Measurements from ENCODE around the gene C2CD2. TPM values are rescaled to one million over a fixed set of nuclear protein-coding genes. Genes with fewer than 3 reads are reported as not detected.

Gene C2CD2
- total RNA-seq, 2 donors from 2014 or later: 10.4 to 25.4 TPM

DNA sequence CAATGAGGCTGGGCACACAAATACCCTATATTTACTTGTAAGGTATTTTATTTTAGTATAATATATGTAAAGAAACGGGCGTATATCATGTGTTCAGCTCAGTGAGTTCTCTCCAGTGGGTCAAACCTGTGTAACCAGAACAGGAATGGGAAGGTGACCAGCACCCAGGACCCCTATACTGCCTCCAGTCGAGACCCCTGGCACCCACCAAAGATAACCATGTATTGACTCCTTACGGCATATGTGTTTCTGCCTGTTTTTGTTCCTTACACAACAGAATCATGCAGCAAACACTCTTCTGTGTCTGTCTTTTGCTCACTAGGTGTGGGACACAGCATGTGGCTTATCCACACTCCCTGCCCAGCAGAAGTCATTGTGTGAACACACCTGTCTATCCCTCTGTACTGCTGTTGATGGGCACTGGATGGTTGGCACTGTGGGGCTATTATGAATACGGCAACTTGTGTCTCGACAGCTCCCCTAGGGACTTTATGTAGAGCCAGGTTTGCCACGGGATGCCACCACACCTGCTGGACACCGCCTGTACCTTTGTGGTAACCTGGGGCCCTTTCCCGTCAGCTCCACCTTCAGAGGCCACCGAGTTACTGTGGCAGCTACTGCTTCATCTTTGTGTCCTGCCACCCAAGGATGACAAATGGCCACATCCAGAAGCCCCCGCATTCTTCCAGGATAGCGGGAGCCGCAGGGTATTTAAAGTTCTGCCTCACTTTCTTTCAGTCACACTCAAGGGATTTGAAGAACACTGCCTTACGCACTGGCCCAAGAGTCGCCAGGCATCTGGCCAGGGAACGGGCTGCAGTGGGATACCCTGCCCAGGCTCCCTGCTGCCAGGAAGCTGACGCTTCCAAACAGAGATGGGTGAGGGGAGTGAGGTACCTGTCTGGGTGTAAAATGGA lies 23.5 kb upstream of the C2CD2 start:
- peaks cover 0 to 4% (median 0%) of the 10 kb centered on the region in 3 donors for H3K9me3 ChIP-seq
- intact Hi-C loops (cut with DNase I): no loop called here
- H3K27ac ChIP-seq: no peak overlapping the region
- H3K4me3 ChIP-seq: no peak overlapping the region
- DNase-seq (no peak), ATAC-seq (no peak)
- H3K27me3 ChIP-seq: no peaks in the 10 kb centered on the region
- 77 to 88% methylated on average over 14 to 17 of the region's 17 CpGs for WGBS, 2 donors
- no peaks in the 10 kb centered on the region for H3K4me1 ChIP-seq
- no peaks in the 10 kb centered on the region for H3K36me3 ChIP-seq (replicated peaks in 1 of 2; ENCODE audit: insufficient read depth in 1 of 2, low read depth in 2 of 2)
- TF ChIP-seq, protein P1, sequence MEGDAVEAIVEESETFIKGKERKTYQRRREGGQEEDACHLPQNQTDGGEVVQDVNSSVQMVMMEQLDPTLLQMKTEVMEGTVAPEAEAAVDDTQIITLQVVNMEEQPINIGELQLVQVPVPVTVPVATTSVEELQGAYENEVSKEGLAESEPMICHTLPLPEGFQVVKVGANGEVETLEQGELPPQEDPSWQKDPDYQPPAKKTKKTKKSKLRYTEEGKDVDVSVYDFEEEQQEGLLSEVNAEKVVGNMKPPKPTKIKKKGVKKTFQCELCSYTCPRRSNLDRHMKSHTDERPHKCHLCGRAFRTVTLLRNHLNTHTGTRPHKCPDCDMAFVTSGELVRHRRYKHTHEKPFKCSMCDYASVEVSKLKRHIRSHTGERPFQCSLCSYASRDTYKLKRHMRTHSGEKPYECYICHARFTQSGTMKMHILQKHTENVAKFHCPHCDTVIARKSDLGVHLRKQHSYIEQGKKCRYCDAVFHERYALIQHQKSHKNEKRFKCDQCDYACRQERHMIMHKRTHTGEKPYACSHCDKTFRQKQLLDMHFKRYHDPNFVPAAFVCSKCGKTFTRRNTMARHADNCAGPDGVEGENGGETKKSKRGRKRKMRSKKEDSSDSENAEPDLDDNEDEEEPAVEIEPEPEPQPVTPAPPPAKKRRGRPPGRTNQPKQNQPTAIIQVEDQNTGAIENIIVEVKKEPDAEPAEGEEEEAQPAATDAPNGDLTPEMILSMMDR (IDR thresholded peaks at IDR 0.05): no peak
- TF ChIP-seq POLR2A (IDR thresholded peaks at IDR 0.05): no peak

DNA sequence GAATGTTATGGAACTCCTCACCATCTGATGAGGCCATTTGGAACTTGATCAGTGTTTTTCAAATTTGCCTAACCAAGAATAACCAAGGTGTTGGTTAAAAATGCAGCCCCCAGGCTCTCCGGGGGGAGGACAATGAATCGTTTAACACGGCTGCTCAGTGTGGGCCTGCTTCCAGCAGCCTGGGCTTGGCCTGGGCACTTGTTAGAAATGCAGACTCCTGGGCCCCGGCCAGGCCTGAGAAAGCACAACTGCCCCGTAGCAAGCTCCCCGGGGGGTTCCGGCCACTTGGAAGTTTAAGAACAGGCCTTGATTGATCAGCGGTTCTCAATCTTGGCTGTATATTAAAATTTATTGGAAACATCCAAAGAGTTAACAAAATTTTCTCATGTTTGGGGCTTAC lies 22.8 kb upstream of the C2CD2 start:
- Histone ChIP-seq H3K27ac (no peak overlapping the region), H3K36me3 (replicated peaks in 1 of 2; ENCODE audit: insufficient read depth in 1 of 2, low read depth in 2 of 2) (no peaks in the 10 kb centered on the region), H3K27me3 (no peaks in the 10 kb centered on the region), H3K4me3 (no peak overlapping the region), H3K4me1 (no peaks in the 10 kb centered on the region), H3K9me3 (peaks cover 0 to 4% (median 0%) of the 10 kb centered on the region in 3 donors)
- TF ChIP-seq POLR2A (IDR thresholded peaks at IDR 0.05): no peak
- TF ChIP-seq, protein P1 (IDR thresholded peaks at IDR 0.05): no peak
- DNase-seq (no peak), ATAC-seq (no peak)
- 85 to 95% methylated on average over 8 of the region's 8 CpGs for WGBS, 2 donors
- intact Hi-C loops (cut with DNase I): no loop called here

DNA sequence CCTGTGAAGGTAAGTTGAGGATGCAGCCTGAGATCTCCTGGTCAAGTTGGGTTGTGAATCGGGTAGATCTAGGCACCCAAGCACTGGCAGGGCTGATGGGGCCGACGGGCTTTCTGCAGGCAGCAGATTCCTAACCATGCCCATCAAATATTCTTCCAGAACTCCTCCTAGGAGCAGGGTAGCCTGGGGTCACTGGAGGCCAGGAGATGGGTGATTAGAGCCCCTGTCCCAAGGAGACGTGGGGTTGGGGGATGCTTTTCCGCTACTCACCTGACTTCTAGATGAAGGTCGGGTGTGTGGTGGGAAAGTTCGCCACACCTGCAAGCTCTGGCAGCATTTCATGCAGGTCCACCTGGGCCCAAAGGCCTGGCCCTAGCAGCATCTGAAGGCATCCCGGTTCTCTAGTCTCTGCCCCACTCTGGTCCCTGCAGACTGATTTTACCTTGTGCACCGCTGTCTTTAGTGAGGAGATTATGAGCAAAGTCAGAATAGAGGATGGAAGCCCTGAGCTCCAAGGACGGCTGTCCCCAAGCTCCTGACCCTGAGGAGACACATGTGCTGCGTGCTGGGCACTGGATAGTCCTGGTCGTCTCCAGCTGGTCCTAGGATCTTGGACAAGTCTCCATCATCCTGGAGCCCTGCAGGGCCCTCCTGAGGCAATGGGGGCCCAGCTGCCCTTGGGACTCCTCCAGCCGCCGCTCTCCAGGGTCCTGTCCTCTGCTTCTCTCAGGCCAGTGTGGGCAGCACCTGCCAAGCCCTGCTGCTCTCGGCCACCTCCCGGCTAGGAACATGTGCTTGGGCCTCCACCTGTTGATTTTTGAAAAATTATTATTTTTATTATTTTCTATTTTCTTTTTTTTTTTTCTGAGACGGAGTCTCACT lies 21.8 kb upstream of the C2CD2 start:
- H3K4me3 ChIP-seq: no peak overlapping the region
- H3K36me3 ChIP-seq (replicated peaks in 1 of 2; ENCODE audit: insufficient read depth in 1 of 2, low read depth in 2 of 2): no peaks in the 10 kb centered on the region
- no peak for TF ChIP-seq POLR2A (IDR thresholded peaks at IDR 0.05)
- TF ChIP-seq, protein P1 (IDR thresholded peaks at IDR 0.05): no peak
- intact Hi-C loops (cut with DNase I): no loop called here
- H3K4me1 ChIP-seq: no peaks in the 10 kb centered on the region
- peaks cover 0 to 4% (median 0%) of the 10 kb centered on the region in 3 donors for H3K9me3 ChIP-seq
- no peak for ATAC-seq
- DNase-seq: no peak
- 86 to 87% methylated on average over 14 to 17 of the region's 17 CpGs for WGBS, 2 donors
- H3K27ac ChIP-seq: no peak overlapping the region
- H3K27me3 ChIP-seq: no peaks in the 10 kb centered on the region

DNA sequence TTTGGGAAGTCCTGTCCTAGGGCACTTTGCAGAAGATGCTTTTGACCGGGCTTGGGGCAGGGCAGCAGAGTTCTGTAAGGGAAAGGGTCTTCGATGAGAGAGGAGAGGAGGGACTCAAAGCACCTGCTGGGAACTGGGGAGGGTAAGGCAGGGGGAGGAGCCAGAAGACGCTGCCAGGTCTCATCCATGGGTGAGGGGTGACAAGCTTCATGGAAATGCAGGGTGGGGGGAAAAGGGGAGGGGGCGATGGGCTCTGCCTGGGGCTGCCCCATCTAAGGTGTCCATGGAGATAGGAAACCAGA lies 20.9 kb upstream of the C2CD2 start:
- Histone ChIP-seq H3K36me3 (replicated peaks in 1 of 2; ENCODE audit: insufficient read depth in 1 of 2, low read depth in 2 of 2) (no peaks in the 10 kb centered on the region), H3K4me3 (no peak overlapping the region), H3K27ac (no peak overlapping the region), H3K4me1 (no peaks in the 10 kb centered on the region), H3K27me3 (no peaks in the 10 kb centered on the region), H3K9me3 (peaks cover 0 to 4% (median 0%) of the 10 kb centered on the region in 3 donors)
- DNase-seq: no peak
- 72 to 81% methylated on average over 4 of the region's 4 CpGs for WGBS, 2 donors
- ATAC-seq: no peak
- TF ChIP-seq POLR2A (IDR thresholded peaks at IDR 0.05): no peak
- TF ChIP-seq, protein P1 (IDR thresholded peaks at IDR 0.05): no peak
- intact Hi-C loops (cut with DNase I): no loop called here

Measured in body of pancreas (tissue), 4 donors.